Panc1 (cell line): ENCODE measurements around the gene ASB4.

Experiments
- CTCF ChIP-seq: fragments of 450-650 bp; IDR thresholded peaks from 2 replicates; pipeline ENCODE4 v1.5.1; 2017; ENCODE audit warnings: mild to moderate bottlenecking
- POLR2AphosphoS5 ChIP-seq: IDR thresholded peaks from 2 replicates; pipeline ENCODE4 v1.6.1; 2012; ENCODE audit warnings: mild to moderate bottlenecking, low read depth, low read length, moderate library complexity
- REST ChIP-seq, 2 experiments: IDR thresholded peaks; 2 replicates each; pipeline ENCODE4 v1.6.1; 2011 to 2012; ENCODE audit warnings: low read depth in 2 of 2, control low read depth in 1 of 2, low read length in 1 of 2, mild to moderate bottlenecking in 1 of 2, moderate library complexity in 1 of 2; ENCODE audit not compliant: insufficient read depth in 1 of 2
- SIN3A ChIP-seq: IDR thresholded peaks from 2 replicates; pipeline ENCODE4 v1.6.1; 2012; ENCODE audit warnings: low read depth, mild to moderate bottlenecking, low read length, moderate library complexity, borderline replicate concordance; ENCODE audit not compliant: insufficient read depth

- no peak for TF ChIP-seq CTCF
- no peak for TF ChIP-seq POLR2AphosphoS5
- no peak for TF ChIP-seq REST (IDR thresholded peaks at IDR 0.05; ENCODE audit: insufficient read depth in 1 of 2, low read depth in 2 of 2, low read length in 1 of 2)
- no peak for TF ChIP-seq SIN3A
Measured at GRCh38 chr7:95578299-95578855, 92.6 kb downstream of the ASB4 start.
